GM18909 (cell line): Measurements from ENCODE around the gene HYAL3.
"Not testable (repeated sequence)": the region's sequence is repeated elsewhere in the genome, so short reads cannot be mapped to it uniquely, and the experiment has no call there.

ENCODE experiments used
- ATAC-seq: cut with Tn5 transposase; IDR thresholded peaks from one replicate; pipeline ENCODE4 v1.9.1; 2021; ENCODE audit warnings: mild to moderate bottlenecking; ENCODE audit not compliant: unreplicated experiment, poor library complexity

The HYAL3 gene

DNA sequence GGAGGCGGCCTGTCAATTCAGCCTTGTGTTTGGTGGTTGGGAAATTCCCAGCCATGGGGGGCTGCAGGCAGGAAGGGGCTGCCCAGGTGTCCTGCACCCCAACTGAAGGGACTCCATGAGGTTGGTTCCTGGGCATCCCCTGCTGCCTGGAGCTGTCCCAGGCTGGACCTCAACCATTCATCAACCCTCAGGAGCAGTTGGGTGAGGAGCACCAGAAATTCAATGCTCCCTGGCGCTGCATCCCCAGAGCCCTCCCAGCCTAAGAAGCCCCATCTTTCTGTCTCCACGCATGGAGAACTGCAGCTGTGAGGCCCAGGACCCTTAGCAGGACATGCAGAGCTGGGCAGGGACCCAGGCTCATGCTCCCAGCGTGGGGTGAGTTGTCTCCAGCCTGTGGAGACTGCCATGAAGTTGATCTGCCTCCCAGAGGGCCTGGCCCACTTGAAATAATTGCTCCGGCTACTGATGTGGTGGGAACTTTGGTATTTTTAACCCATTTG is 38.2 kb downstream of the HYAL3 start:
- no peak for ATAC-seq

DNA sequence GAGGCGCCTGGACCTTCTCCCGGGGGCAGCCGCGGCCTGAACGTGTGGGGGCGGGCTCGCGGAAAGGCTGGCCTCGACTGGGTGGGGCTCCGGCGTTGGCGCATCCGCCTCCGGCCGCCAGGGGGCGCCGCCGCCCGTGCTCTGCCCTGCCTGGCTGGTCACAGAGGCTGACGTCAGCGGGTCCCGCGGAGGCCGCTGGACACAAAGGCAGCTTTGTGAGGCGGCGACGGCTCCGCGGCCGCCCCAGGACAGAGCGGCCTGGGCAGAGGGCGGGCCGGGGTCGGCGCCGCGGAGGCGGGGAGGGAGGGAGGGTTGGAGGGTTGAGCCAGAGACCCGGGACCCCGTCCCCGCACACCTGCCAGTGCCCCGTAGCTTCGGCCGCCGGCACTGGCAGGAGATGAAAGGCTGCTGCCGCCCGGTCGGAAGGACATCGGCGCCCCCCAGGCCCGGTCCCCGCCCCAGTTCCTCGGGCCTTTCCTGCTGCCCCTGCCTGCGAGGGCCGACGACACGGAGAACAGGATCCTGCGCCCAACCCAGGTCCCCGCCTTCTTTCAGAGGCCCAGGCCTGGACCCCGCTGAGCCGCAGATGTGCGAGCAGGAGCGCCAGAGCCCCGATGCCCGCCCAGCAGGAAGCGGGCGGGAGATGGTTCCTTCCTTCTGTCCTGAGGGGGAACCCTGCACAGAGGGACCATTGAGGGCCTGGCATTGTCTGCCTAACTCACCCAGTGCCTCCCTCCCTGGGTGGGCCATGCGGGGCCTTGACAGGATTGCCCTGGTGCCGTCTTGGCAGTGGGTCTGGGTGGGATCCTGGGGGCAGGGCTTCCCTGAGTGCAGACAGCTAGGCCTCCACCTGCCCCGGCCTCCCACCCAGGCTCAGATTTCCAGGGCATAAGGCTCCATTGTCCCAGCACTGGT is 38.9 kb downstream of the HYAL3 start:
- peak; percentile 91 for ATAC-seq

DNA sequence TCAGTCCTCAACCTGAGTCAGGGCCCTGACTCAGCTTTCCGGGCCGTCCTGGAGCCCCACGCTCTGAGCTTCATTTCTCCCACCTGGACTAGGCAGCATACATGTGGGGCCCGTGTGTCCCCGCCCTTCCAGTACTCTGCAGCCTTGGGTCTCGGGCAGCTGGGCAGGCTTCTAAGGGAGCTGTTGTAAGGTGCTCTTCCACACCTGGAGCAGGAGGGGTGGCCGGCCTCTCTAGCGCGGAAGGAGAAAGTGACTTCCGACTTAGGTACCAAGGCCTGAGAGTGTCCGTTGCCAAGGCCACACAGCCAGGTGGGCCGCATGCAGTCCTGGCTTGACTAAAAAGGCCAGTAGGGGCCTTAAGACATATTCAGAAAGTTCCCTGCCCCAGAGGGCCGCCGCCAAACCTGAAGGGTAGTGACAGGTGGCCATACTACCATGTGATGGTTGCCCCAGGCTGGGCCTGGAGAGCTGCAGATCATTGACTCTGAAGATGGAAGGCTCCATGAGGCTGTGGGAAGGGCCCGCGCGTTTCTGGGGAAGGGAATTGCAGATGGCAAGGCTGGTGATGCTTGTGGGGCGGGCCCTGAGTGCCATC is 39.7 kb downstream of the HYAL3 start:
- ATAC-seq: peak; percentile 26

DNA sequence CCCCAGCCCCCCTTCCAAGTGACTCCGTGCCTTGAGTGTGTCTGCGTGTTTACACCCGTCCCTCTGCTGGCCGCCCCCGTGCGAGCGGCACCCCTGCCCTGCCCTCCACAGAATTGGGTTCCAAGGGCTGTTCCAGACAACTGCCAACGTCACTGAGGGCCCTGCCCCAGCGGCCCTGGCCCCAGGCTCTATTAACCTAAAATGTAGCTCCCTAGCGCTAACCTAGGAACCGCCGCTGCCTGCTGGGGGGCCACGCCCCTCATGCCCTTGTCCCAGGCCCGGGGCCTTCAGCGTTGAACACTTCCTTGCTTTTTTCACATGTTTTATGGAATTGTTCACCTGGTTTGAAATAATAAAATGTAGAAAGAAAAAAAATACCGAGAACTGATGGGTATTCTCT is 40.2 kb downstream of the HYAL3 start:
- ATAC-seq: no peak

DNA sequence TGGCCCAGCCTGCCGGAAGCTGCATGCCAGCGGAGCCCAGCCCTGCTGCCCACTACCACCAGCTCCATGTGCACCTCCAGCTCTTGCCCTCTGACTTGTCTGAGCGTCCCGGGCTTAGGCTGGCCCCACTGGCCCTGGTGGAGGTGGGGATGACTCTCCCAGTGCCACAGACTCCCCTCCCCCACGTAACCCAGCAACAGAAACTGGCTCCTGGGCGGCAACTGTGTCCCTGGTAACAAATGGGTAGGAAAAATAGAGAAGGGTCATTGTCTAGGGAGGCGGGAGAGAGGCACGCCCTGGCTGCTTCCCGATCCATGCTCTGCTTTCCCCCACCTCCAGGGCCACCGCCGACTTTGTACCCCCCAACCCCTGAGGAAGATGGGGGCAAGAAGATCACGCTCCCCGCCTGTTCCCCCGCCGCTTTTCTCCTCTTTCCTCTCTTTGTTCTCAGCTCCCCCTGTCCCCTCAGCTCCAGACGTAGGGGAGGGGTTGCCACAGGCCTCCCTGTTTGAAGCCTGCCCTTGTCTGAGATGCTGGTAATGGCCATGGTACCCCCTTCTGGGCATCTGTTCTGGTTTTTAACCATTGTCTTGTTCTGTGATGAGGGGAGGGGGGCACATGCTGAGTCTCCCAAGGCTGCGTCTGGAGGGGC is 41.0 kb downstream of the HYAL3 start:
- no peak for ATAC-seq

DNA sequence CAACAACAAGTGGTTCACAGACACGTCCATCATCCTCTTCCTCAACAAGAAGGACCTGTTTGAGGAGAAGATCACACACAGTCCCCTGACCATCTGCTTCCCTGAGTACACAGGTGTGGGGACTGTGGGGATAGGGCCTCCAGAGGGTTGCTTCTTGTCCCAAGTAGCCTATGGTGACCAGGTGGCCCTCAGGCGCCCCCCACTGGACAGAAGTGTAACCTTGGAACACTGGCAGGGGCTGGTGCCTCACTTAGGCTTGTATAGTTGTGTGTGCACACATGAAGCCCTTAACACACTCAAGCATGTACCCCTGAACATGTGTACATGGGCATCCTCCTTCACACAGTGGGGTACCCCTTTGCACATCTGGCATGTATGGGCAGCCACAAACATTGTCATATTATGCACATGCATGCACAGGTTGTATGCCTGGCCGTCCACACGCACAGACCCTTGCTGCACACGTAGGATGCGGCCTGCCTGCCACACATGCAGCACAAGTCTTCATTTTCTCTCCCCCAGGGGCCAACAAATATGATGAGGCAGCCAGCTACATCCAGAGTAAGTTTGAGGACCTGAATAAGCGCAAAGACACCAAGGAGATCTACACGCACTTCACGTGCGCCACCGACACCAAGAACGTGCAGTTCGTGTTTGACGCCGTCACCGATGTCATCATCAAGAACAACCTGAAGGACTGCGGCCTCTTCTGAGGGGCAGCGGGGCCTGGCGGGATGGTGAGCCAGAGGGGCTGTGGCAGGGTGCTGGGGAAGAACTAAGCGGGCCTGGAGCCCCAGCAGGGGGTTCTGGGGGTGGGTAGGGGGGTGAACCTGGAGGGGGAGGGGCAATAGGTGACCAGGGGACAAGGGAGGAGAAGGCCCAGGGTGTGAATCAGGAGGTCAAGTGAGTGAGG is 42.0 kb downstream of the HYAL3 start:
- no peak for ATAC-seq

DNA sequence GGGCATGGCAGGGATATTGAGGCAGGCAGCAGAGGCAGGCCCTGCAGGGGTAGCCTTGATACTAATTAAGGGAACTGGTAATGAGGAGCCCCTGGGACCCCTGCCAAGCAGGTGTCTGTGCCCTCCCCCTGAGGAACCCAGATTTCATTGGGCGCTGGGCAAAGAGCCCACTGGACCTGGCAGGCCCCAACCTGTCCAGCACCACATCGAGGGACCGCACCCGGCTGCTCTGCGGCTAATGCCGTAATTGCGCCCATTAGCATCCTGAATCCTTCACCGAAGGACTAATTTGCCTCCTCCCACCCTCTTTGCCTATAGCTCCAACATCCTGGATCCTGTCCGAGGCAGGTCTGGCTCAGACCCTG is 44.0 kb downstream of the HYAL3 start:
- no peak for ATAC-seq

DNA sequence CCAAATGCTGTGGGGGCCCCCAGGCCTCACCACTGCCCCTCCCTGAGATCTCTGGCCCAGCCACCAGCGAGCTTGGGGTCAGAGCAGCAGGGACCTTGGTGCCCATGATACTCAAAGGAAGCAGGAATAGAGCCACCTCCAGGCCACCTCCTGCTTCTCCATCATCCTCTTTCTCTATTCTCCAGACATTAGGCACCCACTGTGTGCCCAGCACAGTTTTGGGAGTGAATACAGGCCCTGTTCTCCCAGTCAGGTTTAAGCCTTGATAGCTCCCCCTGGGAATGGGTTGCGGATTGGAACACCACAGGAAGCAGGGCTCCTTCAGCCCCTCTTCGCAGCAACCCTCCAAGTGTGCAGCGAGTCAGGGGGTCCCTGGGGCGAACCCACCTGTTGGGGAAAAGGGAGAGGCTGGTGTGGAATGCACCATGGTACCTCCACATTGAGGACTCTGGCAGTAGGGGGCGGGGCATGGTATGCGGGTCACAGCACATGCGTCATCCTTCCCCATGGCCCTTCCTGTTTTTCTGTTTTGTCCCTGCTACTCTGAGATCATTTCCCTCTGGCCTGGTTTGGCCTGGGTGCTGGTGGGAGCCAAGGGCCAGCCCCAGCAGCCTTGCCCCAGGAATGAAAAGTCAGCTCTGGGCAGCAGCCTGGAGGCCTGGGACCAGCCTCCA is 44.5 kb downstream of the HYAL3 start:
- no peak for ATAC-seq

DNA sequence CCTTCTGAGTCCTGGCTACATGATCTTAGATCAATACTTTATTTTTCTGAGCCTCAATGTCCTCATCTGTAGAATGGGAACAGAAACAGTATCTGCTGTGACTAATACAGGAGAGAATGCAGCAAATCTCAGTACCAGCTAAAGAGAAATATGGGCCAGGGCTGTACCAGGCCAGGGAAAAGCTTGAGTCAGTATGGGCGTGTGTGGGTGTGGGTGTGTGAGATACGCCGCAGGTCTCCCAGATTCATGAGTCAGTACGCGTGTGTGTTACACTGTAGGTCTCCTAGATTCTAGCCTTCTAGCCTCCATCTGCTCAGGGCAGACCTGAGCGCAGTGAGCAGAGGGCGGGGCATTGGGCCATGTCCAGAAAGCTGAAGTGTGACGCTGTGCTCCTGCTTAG is 48.0 kb downstream of the HYAL3 start:
- ATAC-seq: no peak

DNA sequence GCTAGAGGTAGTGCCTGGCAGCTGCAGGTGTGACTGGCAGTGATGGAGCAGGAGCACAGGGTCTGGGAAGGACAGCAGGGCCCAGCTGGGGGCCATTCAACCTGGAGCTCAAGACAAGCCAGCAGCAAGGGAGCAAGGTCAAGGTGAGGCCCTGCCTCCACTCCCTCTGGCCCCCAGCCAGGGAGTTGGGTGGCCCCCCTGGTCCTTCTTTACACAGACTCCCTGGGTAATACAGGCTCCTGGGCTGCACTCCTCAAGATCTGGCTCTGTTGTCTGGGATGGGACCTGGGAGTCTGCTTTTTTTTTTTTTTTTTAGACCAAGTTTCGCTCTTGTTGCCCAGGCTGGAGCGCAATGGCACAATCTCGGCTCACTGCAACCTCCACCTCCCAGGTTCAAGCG is 48.7 kb downstream of the HYAL3 start:
- no peak for ATAC-seq

DNA sequence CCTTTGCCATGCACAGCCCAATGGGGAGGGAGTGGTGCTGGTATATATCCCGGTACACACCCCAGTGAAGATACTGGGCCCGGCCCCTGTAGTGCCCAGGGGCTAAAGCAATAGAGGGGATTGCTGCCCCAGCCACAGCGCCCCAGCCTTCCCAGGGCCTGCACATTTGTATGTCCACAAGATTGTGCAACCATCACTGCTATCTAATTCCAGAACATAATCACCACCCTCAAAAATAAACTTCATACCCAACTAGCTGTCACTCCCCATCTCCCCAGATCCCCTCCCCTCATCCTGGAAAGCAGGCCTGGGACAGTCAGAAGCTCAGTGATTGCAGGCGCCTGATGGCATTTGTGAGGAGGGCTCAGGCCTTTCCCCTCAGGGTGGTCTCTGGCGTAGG is 49.7 kb downstream of the HYAL3 start:
- ATAC-seq: no peak

DNA sequence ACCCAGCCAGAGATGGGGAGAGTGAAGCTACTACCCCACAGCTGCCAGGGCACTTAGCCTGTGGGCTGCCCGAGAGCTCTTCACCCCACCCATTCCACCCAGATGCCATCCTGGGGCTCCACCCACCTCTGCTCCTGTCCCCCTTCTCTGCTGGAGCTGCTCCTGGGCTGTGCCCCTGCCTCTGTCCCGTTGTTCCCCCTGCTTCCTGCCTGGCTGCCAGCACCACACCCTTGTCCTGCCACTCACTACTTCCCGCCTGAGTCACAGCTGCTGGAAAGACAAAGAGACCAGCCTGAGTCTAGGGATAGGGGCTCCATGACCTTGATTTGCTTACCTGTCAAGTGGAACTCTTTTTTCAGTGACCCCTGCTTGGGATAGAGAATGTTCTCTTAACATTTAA is 50.8 kb downstream of the HYAL3 start:
- ATAC-seq: no peak

DNA sequence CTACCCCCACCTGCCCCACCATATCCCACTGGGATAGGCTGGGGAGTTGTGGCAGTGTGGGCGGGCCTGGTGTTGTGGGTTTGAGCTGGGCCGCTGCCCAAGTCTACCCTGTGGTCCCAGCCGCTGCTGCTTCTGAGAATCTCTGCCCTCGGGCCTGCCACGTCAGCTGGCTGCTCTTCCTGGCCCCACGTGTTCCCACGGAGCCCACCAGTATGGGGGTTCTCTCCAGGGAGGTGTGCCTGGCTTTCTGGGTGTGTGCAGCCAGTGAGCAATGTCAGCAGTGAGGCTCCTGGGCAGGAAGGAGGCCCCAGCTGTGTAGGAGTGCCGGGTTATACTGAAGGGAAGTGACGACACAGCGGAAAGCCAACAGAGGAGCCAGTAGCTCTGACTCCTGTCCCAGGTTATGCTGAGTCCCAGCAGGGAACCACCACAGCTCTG is 52.7 kb downstream of the HYAL3 start:
- ATAC-seq: peak; percentile 52

DNA sequence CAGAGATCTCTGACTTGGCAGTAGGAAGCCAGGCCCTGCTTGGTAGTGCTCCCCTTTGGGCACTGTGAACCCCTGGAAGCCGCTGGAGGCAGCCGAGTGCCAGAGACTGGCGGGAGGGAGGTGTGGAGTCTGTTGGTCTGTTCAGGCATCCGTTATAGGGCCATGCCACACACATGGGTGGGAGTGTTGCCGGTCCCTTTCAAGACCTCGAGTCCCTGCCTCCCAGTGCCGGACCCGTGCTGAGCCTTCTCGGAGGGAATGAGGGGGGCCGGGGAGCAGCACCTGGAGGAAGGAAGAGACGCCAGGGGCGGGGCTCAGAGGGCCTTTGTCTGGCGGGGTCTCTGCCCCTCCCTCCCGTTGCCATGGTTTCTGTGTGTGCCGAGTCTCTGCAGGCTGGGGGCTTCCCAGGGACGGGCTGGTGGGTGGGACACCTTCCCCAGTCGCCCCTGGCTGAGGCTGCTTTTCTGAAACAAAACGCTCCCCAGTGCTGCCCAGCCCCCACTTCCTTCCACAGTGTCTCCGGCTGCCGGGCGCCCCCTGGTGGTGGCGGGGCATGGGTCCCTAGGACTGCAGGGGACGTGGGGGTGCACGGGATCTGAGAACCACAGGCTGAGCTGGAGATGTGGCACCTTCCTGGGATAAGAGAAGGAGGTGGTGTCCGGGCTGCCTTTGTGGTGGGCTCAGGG is 53.2 kb downstream of the HYAL3 start:
- ATAC-seq: peak; percentile 66

DNA sequence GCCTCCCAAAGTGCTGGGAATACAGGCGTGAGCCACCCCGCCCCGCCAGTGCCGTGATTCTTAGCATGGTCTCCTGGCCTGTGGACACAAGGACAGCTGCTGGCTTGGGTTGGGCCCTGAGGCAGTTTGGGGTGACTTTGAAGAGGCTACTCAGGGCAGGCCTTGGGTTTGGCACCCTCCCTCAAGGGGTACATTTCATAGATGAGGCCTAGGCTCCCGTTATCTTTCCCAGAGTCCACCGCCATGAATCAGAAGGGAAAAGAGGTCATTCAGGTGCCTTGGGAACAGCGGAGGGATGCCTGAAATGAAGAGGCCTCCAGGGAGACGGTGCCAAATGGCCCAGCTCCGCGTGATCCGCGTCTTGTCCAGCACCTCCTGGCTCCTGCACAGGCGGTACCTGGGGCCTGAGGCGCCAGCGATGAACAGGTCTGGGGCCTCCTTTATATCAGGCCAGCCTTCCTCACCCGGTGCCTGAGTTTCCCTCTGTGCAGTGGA is 53.9 kb downstream of the HYAL3 start:
- no peak for ATAC-seq

DNA sequence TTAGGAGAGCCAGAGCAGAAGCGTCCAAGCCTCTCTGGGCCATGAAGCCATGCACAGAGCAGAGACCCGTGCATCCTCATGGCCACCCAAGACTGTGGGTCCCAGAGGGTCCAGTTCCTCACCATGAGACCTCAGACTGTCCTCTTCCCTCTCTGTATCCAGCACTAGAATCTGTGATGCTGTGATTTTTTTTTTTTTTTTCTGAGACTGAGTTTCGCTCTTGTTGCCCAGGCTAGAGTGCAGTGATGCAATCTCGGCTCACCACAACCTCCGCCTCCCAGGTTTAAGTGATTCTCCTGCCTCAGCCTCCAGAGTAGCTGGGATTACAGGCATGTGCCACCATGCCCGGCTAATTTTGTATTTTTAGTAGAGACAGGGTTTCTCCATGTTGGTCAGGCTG is 54.4 kb downstream of the HYAL3 start:
- not testable (repeated sequence) for ATAC-seq

DNA sequence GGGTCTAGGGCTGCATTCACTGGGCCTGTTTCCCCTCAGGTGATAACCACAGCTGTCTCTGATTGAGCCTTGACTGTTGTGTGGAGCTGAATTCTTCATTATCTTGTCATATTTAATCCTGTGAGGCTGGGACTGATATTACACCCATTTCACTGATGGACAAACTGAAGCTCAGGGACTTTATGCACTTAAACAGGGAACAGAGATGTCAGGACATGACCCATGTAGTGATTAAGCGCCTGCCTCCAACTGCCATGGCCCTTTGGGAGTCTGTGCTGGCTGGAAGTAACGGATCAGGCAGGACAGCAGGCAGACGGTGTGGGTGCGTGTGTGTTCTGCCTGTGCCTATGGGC is 55.7 kb downstream of the HYAL3 start:
- no peak for ATAC-seq

DNA sequence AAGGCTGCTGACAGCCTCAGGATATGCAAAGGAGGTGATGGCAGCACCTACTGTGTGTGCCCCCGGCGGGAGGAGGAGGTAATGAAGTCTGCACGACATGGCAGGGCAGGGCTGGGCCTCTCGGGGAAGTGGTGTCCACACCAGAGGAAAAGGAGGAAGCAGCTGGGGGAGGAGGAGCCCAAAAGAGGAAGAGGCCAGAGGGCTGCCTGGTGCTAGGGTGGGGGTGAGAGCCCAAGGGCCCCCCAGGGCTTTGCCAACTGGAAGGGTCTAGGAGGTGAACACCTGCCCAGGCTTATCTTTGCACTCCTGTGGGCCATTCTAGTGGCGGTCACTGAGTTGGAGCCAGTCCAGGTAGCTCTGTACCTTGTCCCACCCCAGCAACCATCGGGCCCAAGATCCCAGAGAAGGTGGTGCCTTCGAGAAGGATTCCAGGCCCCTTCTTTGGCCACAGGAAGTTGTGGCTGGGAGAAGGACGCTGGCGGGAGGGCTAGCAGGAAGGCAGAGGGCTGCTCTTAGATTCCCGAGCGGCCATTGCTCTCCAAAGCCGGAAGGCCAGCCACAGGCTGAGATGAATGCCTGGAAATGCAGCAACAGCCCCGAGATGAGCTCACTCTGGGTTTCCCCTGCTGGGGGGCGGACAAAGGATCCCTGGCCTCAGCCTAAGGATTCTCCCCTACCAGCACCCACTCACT is 56.2 kb downstream of the HYAL3 start:
- ATAC-seq: no peak
